ENCODE results near the gene UBE2R2. TPM values are rescaled to one million over a fixed set of nuclear protein-coding genes. Genes with fewer than 3 reads are reported as not detected.
"Not testable (repeated sequence)": the region's sequence is repeated elsewhere in the genome, so short reads cannot be mapped to it uniquely, and the experiment has no call there.

UBE2R2 gene, protein sequence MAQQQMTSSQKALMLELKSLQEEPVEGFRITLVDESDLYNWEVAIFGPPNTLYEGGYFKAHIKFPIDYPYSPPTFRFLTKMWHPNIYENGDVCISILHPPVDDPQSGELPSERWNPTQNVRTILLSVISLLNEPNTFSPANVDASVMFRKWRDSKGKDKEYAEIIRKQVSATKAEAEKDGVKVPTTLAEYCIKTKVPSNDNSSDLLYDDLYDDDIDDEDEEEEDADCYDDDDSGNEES
- total RNA-seq (2014; rRNA removed; shearing (Covaris generic)), result 14.4 and 16.0 TPM in 2 replicates

DNA sequence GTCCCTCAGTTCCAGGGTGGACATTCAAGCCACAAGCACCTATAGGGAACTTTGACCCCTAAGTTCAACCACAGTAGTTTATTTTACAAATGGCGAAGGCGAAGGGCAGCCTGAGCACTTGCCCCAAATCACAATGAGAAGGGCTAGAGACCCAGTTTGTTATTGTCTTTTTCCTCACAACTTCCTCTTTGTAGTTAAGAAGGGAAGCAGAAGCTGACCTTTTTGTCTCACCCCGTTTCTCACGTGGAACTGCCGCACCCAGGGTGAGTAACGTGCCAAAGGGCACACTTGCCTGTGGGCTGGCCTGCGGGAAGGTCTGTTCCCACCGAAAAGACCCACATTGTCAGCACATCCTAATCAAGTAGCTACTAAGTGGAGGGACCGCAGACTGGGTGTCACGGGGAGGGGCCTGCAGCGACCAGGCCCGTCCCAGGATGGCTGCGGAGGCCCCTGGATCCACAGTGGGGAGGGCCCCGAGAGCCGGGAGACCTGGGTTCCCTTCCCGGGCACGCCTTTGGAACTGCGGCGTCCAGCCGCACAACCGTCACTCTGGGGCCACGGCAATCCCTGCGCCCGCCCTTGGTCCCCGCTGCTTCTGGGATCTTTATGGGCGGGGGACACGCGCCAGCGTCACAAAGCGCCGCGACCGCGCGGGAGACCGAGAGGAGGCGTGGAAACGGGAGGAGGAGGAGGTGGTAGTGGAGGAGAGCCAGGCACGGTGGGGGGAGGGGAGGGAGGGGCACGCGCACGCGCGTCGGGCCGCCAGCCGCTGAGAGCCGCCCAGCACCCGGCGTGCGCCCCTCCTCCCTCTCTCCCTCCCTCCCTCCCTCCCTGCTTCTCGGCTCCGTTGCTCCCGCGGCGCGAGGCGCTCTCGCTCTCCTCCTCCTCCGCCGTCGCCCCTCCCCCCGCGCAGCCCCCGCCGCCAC, at the start of gene UBE2R2:
Gene UBE2R2, plus strand, starts transcription at position 834 of the 926 bp plus-strand sequence. CDS start 598 bp downstream, outside the sequence.
- peak; percentile 84 for DNase-seq (ENCODE audit: low spot score)

DNA sequence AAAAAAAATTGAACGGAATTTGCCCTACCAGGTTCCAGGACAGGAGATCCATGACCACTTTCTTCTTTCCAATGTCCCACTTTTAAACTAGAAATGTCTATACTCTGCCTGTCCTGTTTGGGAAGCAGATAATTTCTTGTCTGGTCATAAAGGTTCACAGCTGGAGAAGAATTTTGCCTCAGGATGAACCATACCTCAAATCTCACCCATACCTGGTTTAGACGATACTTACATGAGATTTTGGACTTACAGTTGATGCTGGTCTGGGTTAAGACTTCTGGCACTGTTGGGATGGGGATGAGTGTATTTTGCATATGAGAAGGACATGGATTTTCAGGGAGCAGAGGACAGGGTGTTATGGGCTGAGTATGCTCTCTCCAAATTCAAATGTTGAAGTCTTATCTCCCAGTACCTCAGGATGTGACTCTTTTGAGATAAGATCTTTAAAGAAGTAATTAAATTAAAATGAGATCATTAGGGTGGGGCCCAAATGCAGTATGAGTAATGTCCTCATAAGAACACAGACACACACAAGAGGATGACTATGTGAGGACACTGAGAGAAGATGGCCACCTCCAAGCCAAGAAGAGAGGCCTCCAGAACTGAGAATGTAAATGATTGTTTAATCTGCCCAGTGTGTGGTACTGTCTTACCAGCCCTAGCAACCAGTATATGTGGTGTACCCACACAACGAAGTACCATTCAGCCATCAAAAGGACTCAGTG, 46.6 kb upstream of the UBE2R2 start:
- peak; percentile 63 for DNase-seq (ENCODE audit: low spot score)

DNA sequence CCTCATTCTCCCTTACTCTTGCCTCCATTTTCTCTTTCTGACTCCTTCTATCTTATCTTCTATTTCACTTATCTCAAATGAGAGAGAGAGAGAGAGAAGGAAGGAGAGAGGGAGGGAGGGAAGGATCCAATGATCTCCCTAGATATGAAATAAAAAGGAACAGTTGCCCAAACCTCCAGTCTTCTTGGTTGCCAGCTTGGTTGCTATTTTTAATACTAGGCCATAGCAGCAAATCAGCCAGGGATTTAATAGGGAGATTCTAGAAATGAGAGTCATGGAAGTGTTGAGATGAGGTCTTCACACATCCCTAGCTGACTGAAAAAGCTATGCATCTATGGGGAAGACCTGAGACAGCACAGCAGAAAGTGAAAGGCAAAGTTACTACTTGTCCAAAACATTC, 43.8 kb upstream of the UBE2R2 start:
- not testable (repeated sequence) for DNase-seq (ENCODE audit: low spot score)

DNA sequence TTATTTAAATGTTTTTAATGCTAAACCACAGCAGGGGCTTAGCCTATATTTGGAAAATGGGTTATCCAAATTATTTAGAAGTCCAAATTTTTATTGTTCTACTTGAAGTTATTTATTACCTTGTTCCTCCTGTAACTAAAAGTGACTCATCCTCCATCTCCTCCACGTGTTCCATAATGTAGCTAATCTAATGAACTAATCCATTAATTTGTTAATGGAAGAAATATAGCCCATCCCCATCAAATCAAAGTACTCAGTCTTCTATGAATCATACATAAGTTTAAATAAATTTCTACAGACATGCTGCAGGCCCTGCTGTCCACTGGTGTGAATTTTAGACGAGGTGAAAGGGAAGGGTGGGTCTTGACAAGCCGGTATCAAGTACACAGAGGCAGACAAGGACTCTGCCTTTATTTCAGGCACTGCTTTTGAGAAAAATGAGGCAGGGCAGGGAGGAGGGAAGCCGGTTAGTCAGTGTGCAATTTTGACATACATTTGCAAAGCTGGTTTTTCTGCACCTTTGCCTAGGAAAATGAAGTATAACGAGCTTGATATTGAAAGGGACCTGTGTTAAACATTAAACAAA, 42.8 kb upstream of the UBE2R2 start:
- not testable (repeated sequence) for DNase-seq (ENCODE audit: low spot score)

DNA sequence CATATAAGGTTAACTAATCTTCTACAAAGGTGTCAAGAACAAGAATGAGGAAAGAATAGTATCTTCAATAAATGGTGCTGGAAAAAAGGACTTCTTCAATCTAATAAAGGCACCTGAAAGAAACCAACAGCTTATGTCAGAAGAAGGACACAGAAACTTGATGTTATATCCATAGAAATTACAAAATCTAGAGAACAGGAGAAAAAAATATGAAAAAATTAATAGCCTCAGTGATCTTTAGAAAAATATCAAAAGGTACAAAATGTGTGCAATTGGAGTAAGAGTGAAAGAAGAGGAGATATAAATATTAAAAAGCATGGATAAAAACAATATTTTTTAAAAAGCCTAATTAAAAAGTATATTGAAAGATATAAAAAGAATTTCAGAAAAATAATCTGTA, 40.4 kb upstream of the UBE2R2 start:
- DNase-seq (ENCODE audit: low spot score), result no peak

DNA sequence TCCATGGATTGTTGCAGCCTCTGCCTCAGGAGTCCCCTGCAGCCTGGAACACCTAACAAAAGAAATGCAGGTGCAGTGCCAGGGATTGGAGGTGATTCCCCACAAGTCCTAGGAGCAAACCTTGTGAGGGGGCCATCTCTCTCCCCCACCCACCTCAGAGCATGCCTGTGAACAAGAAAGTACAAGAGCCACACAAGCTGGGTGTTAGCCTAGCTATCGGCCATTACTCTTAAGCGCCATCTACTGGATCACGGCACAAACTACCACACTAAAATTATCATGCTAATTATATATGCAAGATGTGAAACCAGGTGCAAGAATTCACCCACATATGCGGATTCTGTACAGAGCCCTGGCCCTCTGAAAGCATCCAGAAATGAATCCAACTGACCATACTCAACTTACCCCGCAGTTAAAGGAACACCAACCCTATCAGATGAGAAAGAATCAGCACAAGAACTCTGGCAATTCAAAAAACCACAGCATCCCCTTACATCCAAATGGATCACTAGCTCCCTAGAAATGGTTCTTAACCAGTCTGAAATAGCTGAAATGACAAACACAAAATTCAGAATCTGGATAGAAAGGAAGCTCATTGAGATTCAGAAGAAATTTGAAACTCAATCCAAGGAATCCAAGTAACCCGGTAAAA, 38.1 kb upstream of the UBE2R2 start:
- DNase-seq (ENCODE audit: low spot score), result peak; percentile 37

DNA sequence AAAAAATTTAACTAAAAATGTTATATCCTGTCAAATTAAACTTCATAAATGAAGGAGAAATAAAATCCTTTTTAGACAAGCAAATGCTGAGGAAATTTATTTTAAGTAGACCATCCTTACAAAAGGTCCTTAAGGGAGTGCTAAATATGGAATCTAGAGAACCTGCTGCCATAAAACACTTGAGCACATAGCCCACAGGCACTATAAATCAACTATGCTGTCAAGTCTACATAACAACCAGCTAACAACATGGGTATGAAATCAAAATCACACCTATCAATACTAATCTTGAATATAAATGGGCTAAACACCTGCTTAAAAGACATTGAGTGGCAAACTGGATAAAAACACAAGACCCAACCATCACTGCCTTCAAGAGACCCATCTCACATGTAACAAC, 36.7 kb upstream of the UBE2R2 start:
- no peak for DNase-seq (ENCODE audit: low spot score)

DNA sequence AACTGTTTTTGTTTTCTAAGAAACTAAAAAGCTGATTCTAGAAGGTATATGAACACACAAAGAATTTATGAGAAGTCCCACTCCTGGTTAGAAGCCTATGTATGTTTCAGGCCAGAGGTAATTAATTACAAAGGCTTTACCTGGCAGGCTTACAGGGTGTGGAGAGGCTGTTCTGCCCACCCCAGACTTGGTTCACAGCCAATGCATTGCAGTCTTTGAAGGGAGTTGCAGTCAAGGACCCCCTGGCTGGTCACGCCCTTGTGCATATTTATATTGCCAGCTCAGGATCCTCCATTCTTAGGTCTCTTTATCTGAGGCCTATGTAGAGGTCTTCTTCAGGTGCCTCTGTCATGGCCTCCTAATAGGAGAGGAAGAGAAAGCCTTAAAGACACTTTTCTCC, 35.2 kb upstream of the UBE2R2 start:
- DNase-seq (ENCODE audit: low spot score), result no peak

DNA sequence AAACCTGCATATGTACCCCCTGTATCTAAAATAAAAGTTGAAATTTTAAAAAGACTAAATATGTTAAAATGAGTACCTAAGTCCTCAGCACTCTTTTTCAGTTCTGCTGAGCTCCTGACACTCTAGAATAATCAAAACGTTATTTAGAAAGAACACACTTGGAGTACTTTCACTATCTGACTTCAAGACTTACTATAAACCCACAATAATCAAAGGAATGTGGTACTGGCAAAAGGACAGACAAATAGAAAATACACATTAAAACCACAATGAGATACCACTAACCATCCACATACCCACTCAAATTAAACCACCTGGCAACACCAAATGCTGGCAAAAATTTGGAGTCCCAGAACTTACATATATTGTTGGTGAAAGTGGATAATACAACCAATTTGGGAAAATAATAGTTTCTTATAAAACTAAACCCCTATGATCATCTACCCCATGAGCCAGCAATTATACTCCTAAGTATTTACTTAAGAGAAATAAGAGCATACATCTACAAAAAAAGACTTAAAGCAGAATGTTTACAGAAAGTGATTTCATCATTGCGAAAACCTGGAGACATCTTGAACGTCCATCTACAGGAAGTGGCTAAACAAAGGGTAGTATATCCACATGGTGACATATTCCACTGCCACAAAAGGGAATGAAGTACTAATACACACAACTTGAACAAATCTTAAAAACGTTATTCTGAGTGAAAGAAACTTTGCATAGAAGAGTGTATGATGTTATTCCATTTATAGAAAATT, 34.4 kb upstream of the UBE2R2 start:
- peak; percentile 60 for DNase-seq (ENCODE audit: low spot score)

DNA sequence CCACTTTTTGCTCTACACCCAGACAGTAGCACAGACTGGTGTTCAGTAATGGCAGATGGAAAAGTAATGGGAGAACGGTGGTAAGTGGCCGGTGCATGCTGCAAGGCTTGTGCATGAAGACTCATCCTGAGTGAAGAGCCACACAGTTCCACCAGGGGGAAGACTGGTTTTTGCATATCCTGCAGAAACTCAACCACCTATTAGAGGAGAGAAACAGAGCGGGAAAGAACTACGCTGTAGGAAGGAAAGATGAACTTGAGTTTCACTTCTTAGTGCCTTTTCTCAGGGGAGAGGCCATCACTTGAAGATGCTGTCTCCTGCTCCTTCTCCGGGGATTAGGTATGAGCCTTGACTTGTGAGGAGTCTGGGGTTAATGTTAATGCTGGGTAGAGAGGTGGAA, 31.0 kb upstream of the UBE2R2 start:
- DNase-seq (ENCODE audit: low spot score), result no peak

DNA sequence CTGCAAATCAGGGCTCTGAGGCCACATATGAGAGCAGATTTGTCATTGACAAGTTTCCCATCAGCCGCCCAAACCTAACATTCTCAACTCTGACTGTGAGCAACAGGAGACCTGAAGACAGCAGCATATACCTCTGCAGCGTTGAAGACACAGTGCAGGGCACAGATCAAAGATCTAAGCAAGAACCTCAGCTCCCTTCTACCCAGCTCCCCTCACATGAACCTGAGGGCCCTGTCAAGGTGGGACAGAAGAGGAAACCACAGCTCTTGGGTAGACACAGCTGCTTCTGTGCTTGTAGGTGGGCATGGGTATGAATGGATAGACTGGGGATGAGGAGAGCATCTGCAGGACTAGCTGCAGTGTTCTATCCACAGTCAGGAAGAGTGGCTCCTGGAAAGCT, 30.3 kb upstream of the UBE2R2 start:
- DNase-seq (ENCODE audit: low spot score), result no peak

DNA sequence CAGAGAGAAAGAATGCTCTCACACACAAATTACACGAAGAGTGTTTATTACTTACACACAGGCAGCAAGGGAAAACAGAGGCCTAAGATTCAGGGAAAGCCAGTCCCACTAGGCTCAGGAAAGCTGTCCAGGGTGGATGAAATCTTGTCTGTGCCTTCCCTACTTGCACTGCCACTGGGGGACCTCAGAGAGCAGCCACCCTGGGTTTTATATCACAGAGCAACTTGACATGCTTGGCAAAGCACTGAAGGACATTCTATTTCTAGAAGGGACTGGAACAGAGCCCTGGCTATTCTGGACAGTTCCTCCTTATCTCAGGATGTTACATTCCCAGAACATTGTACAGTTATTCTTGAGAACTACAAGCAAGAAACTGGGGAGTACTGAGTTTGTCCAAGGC, 29.1 kb upstream of the UBE2R2 start:
- DNase-seq (ENCODE audit: low spot score), result no peak

DNA sequence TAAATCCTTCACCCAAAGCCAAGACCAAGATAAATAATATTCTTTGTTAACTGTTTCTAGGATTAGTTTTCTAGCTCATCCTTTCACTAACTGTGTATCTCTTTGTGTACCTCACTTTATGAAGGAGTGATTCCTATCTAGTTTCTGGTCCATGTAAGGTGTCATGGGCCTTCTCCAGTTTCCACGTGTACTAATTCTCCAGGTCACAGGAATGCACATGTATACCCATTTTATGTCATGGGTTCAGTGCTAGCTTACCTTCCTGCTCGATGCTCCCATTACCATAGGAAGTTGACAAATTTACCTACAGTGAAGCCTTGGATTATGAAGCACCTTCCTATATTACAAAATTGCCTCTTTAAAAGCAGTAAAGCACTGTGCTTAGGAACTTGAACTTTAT, 27.5 kb upstream of the UBE2R2 start:
- not testable (repeated sequence) for DNase-seq (ENCODE audit: low spot score)

DNA sequence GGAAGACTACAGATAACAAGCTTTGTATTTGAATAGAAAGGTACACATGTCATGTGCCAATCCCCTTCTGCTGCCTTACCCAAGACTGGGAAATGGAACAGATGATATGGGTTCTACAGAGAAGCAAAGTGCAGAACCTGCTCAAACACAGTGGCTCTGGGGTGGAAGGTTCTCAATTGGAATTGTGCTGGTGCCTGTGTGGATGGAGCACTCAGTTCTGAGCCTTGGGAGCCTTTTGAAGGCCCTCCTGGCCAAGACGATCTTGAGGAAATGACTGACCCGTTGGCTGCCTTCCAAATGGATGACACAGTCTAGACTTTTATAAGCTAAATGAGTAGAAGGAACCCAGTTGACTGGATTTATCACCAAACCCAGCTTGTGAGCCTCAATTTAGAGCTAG, 25.8 kb upstream of the UBE2R2 start:
- peak; percentile 56 for DNase-seq (ENCODE audit: low spot score)

DNA sequence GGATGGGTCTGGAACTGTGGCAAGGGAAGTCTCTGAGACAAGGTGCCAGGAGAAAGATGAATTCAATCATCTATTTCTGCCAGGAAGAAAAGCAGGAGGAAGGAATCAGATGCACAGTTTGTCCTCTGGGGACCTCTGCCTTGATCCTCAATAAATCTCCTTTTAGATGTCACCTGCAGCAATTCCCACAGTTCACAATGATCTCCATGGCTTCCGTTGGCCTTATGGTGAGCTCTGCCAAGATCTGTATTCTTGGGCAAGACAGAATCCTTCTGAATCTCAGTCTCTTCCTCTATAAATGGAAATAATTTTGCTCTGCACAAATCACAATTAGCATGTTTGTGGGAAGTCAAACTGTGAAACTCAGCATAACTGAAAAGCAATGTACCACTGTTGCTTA, 23.5 kb upstream of the UBE2R2 start:
- not testable (repeated sequence) for DNase-seq (ENCODE audit: low spot score)

DNA sequence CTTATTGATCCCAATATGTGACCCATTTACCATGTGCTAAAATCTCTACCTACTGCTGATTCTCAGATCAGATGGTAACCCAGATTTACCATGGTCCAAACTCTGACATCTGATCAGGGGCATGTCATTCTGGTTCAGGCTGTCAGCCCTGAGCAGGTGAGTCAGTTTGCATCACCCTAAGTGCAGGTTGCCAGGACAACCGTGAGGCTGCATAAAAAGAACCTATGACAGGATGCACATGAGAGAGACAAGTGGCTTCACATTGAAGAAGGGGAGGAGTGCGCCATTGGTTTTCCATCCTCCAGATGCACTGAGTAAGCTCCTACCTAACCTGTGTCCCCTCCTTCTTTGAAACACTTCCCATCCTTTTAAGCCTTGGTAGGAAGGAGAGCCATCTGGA, 22.4 kb upstream of the UBE2R2 start:
- DNase-seq (ENCODE audit: low spot score), result no peak

DNA sequence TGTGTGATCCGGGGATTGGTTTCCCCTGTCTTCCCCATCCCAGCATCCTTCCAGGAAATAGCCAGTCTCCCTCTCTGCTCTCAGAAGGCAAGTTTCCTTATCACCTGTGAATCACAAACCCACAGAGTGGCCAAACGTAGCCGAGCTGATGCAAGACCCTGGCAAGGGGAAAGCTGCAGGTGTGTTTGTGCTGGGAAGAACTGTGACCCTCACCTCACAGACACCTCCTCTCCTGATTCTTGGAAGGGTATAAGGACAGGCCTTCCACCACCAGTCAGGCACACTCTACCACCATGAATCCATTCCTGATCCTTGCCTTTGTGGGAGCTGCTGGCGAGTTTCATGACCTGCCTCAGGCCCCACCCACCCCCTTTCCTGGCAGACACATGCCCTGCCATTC, 21.7 kb upstream of the UBE2R2 start, which contains the start of gene PRSS3:
Gene PRSS3, plus strand, starts transcription at position 281 of the 400 bp plus-strand sequence. Its CDS starts 13 bp downstream, at position 294.
- no peak for DNase-seq (ENCODE audit: low spot score)

DNA sequence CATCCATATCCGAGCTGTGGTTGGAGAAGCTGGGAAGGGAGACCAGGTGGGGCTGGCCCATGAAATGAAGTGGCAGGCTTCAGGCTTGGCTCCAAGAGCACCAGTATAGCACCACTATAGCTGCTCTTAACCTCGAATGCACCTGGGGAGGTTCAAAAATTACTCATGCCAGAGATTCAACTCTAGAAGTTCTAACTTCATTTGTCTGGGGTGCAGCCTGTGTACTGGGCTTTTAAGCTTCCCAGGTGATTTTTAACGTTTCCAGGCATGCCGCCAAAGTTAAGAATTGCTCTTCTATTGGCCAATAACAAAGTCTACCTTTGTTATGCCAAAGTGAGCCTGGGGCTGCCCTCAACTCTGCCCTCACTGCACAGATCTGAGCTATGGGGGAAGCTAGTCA, 21.1 kb upstream of the UBE2R2 start:
- no peak for DNase-seq (ENCODE audit: low spot score)

DNA sequence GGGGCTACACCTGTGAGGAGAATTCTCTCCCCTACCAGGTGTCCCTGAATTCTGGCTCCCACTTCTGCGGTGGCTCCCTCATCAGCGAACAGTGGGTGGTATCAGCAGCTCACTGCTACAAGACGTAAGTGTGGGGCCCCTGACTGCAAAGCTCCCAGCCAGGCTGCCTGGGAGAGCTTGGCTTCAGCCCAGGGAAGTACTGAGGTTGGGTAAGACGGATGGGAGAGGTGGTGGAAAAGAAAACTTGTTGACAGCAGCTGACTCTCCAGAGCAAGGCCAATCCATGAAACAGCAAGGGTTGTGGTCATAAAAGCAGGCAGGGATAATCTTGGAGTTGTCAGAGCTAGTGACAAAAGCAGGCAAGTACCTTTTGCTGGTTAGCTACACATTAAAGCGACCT, 20.3 kb upstream of the UBE2R2 start:
- not testable (repeated sequence) for DNase-seq (ENCODE audit: low spot score)

DNA sequence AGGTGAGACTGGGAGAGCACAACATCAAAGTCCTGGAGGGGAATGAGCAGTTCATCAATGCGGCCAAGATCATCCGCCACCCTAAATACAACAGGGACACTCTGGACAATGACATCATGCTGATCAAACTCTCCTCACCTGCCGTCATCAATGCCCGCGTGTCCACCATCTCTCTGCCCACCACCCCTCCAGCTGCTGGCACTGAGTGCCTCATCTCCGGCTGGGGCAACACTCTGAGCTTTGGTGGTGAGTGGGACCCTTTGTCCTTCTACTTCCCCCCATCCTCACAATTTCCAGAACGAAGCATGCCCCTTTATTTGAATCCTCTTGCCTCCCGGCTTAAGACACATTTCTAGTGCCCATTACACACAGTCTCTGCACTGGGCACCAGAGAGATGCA, 19.1 kb upstream of the UBE2R2 start:
- no peak for DNase-seq (ENCODE audit: low spot score)

DNA sequence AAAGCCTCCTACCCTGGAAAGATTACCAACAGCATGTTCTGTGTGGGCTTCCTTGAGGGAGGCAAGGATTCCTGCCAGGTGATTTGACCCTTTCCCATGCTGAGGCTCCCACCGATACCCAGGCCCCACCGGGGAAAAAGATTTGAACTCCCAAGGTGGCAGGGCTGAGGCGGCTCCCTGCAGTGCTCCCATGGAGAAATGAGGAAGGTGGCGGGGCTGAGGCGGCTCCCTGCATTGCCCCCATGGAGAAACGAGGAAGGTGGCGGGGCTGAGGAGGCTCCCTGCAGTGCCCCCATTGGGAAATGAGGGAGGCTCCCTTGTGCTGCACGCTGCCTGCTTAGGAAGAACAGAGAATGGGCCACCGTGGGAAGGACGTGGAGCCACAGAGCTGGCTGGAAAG, 18.4 kb upstream of the UBE2R2 start:
- DNase-seq (ENCODE audit: low spot score), result no peak
